ENCODE results near the gene SIRT2.

GRCh38 chr19:38905620-38906019 lies 6.2 kb upstream of the SIRT2 start:
- TF ChIP-seq ZNF514 (tag by site-specific recombination; IDR thresholded peaks at IDR 0.05) (no peak), CTCF (tag by site-specific recombination; IDR thresholded peaks at IDR 0.05) (no peak), ZNF133 (tag by site-specific recombination; IDR thresholded peaks at IDR 0.05) (no peak), MYNN (tag by site-specific recombination; IDR thresholded peaks at IDR 0.05; ENCODE audit: borderline replicate concordance) (no peak), REST (tag by site-specific recombination; IDR thresholded peaks at IDR 0.05) (no peak), ZFP3 (tag by site-specific recombination; IDR thresholded peaks at IDR 0.05; ENCODE audit: low read depth) (no peak), ZNF202 (tag by site-specific recombination; IDR thresholded peaks at IDR 0.05; ENCODE audit: borderline replicate concordance) (no peak), ZNF239 (tag by site-specific recombination; IDR thresholded peaks at IDR 0.05) (no peak), TCF7L2 (IDR thresholded peaks at IDR 0.05; ENCODE audit: borderline replicate concordance, low read depth, low read length) (no peak)
